ENCODE results near the gene CTIF. TPM values are rescaled to one million over a fixed set of nuclear protein-coding genes. Genes with fewer than 3 reads are reported as not detected.

CTIF gene
- total RNA-seq, 1 donor from 2014 or later = 12.6 TPM

- DNase-seq (ENCODE audit: low read depth in 2 of 2) = no peak
These were observed 231.4 kb downstream of the CTIF start for GRCh38 chr18:48770243-48770642.

- DNase-seq (ENCODE audit: low read depth in 2 of 2) = no peak
These were observed 233.0 kb downstream of the CTIF start for GRCh38 chr18:48771641-48772375.

GRCh38 chr18:48772457-48772856 is 233.6 kb downstream of the CTIF start:
- DNase-seq (ENCODE audit: low read depth in 2 of 2) = no peak

GRCh38 chr18:48773821-48774220 is 235.0 kb downstream of the CTIF start:
- DNase-seq (ENCODE audit: low read depth in 2 of 2) = no peak

GRCh38 chr18:48774941-48775340 is 236.1 kb downstream of the CTIF start:
- DNase-seq (ENCODE audit: low read depth in 2 of 2) = no peak

DNA sequence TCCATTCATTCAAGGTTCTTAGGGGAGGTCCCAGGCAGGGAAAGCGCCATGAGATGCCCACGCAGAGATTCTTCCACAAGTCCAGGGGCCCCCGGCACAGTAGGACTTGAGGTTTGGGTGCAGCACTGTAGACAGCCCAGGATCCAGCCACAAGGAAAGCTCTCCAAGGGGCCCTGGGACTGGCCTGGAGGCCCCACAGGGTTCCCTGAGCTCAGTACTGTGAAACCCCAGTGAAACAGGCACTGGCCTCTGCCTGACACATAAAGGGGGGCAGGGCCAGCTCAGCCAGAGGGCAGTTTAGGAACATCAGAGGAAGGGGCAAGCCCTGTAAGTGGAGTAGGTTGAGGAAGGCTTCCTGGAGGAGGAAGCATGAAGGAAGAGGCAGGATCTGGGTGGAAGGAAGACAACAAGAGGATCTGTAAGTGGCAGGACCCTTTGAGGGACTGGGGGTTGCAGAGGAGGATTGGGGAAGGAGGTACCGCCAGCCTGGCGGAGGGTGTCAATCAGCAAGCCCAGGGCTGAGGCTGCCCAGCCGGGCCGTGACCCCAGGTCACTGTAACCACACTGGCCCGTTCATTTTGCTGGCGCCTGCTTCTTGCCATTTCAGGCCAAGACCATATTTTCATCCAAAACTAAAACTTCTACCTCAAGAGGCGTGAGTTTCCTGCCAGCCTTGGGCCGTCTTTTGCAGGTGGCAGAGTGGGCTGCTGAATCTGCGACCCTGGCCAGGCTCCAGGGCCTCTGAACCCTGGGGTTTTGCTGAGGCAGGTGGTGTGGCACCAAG is 236.7 kb downstream of the CTIF start:
- no peak for DNase-seq (ENCODE audit: low read depth in 2 of 2)

DNA sequence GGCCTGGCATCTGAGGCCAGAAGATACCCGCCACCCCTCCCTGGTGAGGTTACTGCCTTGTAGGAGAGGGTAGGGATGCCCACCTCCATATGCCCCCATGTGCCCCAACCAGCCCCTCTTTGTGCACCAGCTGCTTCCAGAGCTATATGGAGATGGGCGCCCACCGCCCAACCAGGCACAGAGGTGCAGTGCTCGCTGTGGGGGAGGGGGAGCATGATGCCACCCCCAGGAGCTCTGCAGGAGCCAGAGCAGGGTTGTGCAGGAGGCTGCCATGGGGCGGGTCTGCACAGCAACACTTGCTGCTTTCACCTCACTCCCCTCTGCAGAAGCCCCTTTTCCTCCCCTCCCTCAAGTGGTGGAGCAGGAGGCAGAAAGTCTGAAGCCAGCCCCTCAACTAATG is 237.3 kb downstream of the CTIF start:
- no peak for DNase-seq (ENCODE audit: low read depth in 2 of 2)

DNA sequence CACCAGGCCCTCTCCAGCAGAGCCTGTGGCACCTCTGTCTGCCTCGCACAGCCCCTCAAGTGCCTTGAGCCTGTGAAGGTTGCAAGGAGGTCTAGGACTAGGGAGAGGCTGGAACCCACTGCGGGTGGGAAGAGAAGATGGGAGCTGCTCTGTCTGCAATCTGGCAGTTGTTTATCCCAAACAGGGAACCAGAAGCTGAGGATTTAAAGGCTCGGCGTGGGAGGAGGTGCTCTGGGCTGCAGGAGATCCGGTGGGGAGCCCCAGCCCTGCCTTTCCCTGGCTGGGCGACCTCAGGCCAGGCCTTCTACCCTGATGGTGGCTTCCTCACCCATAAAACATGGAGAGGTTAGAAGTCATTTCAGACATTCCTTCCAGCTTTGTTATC is 237.8 kb downstream of the CTIF start:
- no peak for DNase-seq (ENCODE audit: low read depth in 2 of 2)

- DNase-seq (ENCODE audit: low read depth in 2 of 2) = peak in 1 of 2 donors; percentile 59
These were observed 238.4 kb downstream of the CTIF start for GRCh38 chr18:48777026-48777743.

- DNase-seq (ENCODE audit: low read depth in 2 of 2) = peak in 1 of 2 donors; percentile 11
These were observed 238.9 kb downstream of the CTIF start for GRCh38 chr18:48777744-48778116.

DNA sequence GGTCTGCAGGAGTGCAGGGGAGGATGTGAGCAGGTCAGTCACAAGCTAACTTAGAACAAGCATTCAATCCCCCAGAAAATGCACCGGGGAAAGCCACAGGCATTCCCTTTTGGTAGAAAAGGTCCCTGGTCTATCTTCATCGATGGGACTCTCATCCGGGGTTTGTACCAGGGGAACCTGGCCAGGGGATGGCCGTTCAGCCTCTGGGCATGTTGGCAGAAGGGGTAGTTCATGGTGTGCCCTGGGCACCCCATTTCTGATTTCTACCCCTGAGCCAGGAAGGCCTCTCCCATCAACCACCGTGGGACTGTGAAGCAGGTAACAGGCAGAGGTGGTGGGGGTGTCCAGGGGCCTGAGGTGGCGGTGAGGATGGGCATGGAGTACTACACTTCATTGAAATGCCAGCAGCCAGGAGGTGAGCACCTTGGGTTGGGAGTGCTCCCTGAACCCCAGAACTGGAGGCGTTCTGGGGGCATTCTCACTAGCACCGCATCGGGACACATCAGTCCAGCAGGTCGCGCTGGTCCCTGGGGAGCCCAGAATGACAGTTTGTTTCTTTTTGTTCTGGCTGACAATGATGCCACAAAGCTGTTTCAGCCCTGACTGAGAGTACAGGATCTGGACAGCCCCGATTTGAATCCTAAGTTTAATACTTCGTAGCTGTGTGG is 239.6 kb downstream of the CTIF start:
- no peak for DNase-seq (ENCODE audit: low read depth in 2 of 2)

GRCh38 chr18:48779462-48779861 is 240.6 kb downstream of the CTIF start:
- DNase-seq (ENCODE audit: low read depth in 2 of 2) = no peak

- no peak for DNase-seq (ENCODE audit: low read depth in 2 of 2)
These were observed 241.5 kb downstream of the CTIF start for GRCh38 chr18:48780201-48780912.

DNA sequence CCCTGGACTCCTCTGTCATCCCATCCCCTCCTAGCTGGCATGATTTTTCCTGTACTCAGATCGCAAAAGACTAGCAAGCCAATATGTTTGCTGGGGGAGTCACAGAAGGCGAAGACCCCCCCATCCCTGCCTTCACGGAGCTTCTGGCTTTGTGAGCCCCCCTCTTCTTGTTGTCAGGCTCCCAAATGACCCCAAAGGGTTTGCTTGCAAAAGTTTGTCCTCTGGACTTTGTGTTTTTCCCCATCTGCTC is 242.0 kb downstream of the CTIF start:
- peak in 1 of 2 donors; percentile 8 for DNase-seq (ENCODE audit: low read depth in 2 of 2)

- DNase-seq (ENCODE audit: low read depth in 2 of 2) = peak; percentile 85 to 93
These were observed 242.5 kb downstream of the CTIF start for GRCh38 chr18:48781163-48781987.

DNA sequence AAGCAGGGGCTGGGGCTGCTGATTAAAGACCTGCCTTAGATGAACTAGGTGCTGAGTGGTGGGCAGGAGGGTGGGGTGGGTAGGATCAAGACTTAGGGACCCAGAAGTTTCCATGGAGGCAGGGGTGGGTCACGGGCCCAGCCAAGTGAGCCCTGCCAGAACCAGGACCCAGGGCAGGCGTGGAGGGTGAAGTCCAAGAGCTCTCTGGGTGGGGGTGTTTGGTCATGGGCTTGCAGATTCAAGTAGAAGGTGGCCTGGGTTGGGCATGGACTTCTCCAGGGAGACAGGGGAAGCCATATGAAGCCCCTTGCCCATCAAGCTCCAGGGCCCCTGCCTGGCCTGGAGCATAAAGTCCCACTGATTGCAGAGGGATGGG is 243.1 kb downstream of the CTIF start:
- DNase-seq (ENCODE audit: low read depth in 2 of 2) = no peak

- DNase-seq (ENCODE audit: low read depth in 2 of 2) = no peak
These were observed 243.6 kb downstream of the CTIF start for GRCh38 chr18:48782381-48782861.

- no peak for DNase-seq (ENCODE audit: low read depth in 2 of 2)
These were observed 245.0 kb downstream of the CTIF start for GRCh38 chr18:48783616-48784520.

- DNase-seq (ENCODE audit: low read depth in 2 of 2) = no peak
These were observed 245.8 kb downstream of the CTIF start for GRCh38 chr18:48784656-48785055.

All from dermis microvascular lymphatic vessel endothelial cell (primary cell).